K562 (cell line): ENCODE data around the gene INSM1. TPM values are rescaled to one million over a fixed set of nuclear protein-coding genes. Genes with fewer than 3 reads are reported as not detected.

Source experiments
- ATAC-seq: fragments of 200-7000 bp; cut with Tn5 transposase; 3 replicates; pipeline ENCODE4 v1.9.1; 2020; ENCODE audit warnings: moderate library complexity
- BruUV-seq: library from RNA; stranded (reverse); fragments of 400-500 nt; replicated peaks from 2 replicates; lab custom pipeline; 2021; lab: Mats Ljungman, UMichigan
- CTCF ChIA-PET: fragments of 300-600 bp; formaldehyde crosslinking; extraction: SDS; loops from one replicate; lab custom pipeline; 2021; ENCODE audit warnings: low intra/inter-chr PET ratio; lab: Yijun Ruan, JAX
- POLR2A ChIA-PET: fragments of 300-600, 350-650 bp; sonication (Branson Sonifier 250); formaldehyde crosslinking; extraction: SDS; loops from one replicate; lab custom pipeline; 2021; ENCODE audit warnings: antibody characterized with exemption, inconsistent platforms; lab: Yijun Ruan, JAX
- DNase-seq, 4 experiments: peaks; one replicate each; pipeline versions ENCODE4 v3.0.0 to v3.0.0-alpha.2; 2011 to 2018; ENCODE audit warnings: low spot score in 3 of 4, mixed read lengths in 3 of 4; ENCODE audit errors: extremely low read depth in 1 of 4
- FAIRE-seq: peaks from 2 replicates; lab custom pipeline; 2011; peaks lifted over from hg19 to GRCh38; lab: Jason Lieb, UNC
- H2AFZ ChIP-seq: 2 replicates; pipeline ENCODE4 v1.6.0; 2011; ENCODE audit warnings: low read depth, low read length, control low read depth, inconsistent platforms
- H3K27ac ChIP-seq: fragments of 200-600 bp; 3 replicates; pipeline ENCODE4 v1.8.0; 2011; ENCODE audit warnings: low read depth, mild to moderate bottlenecking, control low read depth, inconsistent platforms, low read length, moderate library complexity, mixed read lengths; ENCODE audit errors: extremely low read depth
- H3K27me3 ChIP-seq, 2 experiments: fragments of 300-600 bp in 1 of 2; 2 replicates in 1 of 2; 3 replicates in 1 of 2; pipeline versions ENCODE4 v1.6.0 to v1.8.0; 2011; ENCODE audit warnings: inconsistent platforms in 2 of 2, low read length in 2 of 2, mild to moderate bottlenecking in 1 of 2, mixed read lengths in 1 of 2, moderate library complexity in 1 of 2; ENCODE audit not compliant: control insufficient read depth in 2 of 2, insufficient read depth in 2 of 2
- H3K36me3 ChIP-seq: fragments of 300-600 bp; 3 replicates; pipeline ENCODE4 v1.8.0; 2011; ENCODE audit warnings: mild to moderate bottlenecking, low read length, inconsistent platforms; ENCODE audit not compliant: control insufficient read depth, insufficient read depth
- H3K4me1 ChIP-seq, 2 experiments: fragments of 200-600 bp in 1 of 2; replicated peaks in 1 of 2; 2 replicates in 1 of 2; 3 replicates in 1 of 2; pipeline versions ENCODE4 v1.5.1 to v1.8.0; 2011; ENCODE audit warnings: inconsistent platforms in 2 of 2, low read length in 2 of 2, mild to moderate bottlenecking in 1 of 2, mixed read lengths in 1 of 2, moderate library complexity in 1 of 2; ENCODE audit not compliant: control insufficient read depth in 2 of 2, insufficient read depth in 2 of 2
- H3K4me2 ChIP-seq: 2 replicates; pipeline ENCODE4 v1.6.1; 2011; ENCODE audit warnings: low read length, control low read depth, inconsistent platforms, mixed read lengths; ENCODE audit not compliant: insufficient read depth
- H3K4me3 ChIP-seq: fragments of 200-600 bp; sonication (generic), shearing (Covaris generic); 2 replicates; pipeline ENCODE4 v1.5.1; 2016; ENCODE audit warnings: control low read depth, inconsistent platforms
- H3K79me2 ChIP-seq: fragments of 200-600 bp; 3 replicates; pipeline ENCODE4 v1.8.0; 2011; ENCODE audit warnings: low read length, inconsistent platforms; ENCODE audit not compliant: control insufficient read depth, insufficient read depth
- H3K9ac ChIP-seq, 2 experiments: 2 replicates each; pipeline versions ENCODE4 v1.6.0 to v1.6.1; 2011; ENCODE audit warnings: low read depth in 2 of 2, low read length in 2 of 2, control low read depth in 1 of 2, inconsistent platforms in 1 of 2, mild to moderate bottlenecking in 1 of 2, mixed read lengths in 1 of 2; ENCODE audit not compliant: insufficient read depth in 1 of 2
- H3K9me1 ChIP-seq: one replicate; pipeline ENCODE4 v1.6.0; 2011; ENCODE audit warnings: inconsistent platforms, mild to moderate bottlenecking, low read length, moderate library complexity; ENCODE audit not compliant: control insufficient read depth, insufficient read depth
- H3K9me3 ChIP-seq: replicated peaks from 2 replicates; pipeline ENCODE4 v1.5.1; 2011; ENCODE audit warnings: low read depth, low read length, inconsistent platforms; ENCODE audit not compliant: control insufficient read depth, insufficient read depth
- H4K20me1 ChIP-seq: replicated peaks from 2 replicates; pipeline ENCODE4 v1.6.1; 2011; ENCODE audit warnings: low read length, inconsistent platforms, mixed read lengths; ENCODE audit not compliant: control insufficient read depth, insufficient read depth
- ARNT ChIP-seq, 2 experiments: fragments of 450-650 bp; IDR thresholded peaks; 2 replicates each; pipeline ENCODE4 v1.6.1; 2016; ENCODE audit warnings: mild to moderate bottlenecking in 1 of 2
- BRF1 ChIP-seq: IDR thresholded peaks from 3 replicates; pipeline ENCODE4 v1.6.1; 2011; ENCODE audit warnings: borderline replicate concordance, mild to moderate bottlenecking; ENCODE audit not compliant: insufficient read length; ENCODE audit errors: extremely low read depth
- EGR1 ChIP-seq: fragments of 450-650 bp; conservative IDR thresholded peaks from 2 replicates; pipeline ENCODE4 v1.6.1; 2017; ENCODE audit warnings: mild to moderate bottlenecking
- ETV1 ChIP-seq: fragments of 450-650 bp; conservative IDR thresholded peaks from 2 replicates; pipeline ENCODE4 v1.6.1; 2016; ENCODE audit warnings: missing genetic modification characterization, control low read depth, low read depth, missing compliant biosample characterization
- FOXP4 ChIP-seq: sonication (generic); formaldehyde crosslinking; IDR thresholded peaks from 2 replicates; pipeline ENCODE4 v1.8.0; 2022; ENCODE audit warnings: mild to moderate bottlenecking, missing genetic modification reagents, borderline replicate concordance
- HDAC2 ChIP-seq: fragments of 450-650 bp; IDR thresholded peaks from 2 replicates; pipeline ENCODE4 v1.6.1; 2016; ENCODE audit warnings: mild to moderate bottlenecking
- MCM3 ChIP-seq: fragments of 450-650 bp; IDR thresholded peaks from 2 replicates; pipeline ENCODE4 v1.6.1; 2016
- PTRF ChIP-seq: fragments of 450-650 bp; IDR thresholded peaks from 2 replicates; pipeline ENCODE4 v1.6.1; 2016; ENCODE audit warnings: mild to moderate bottlenecking, missing genetic modification characterization, missing compliant biosample characterization
- RCOR1 ChIP-seq, 2 experiments: IDR thresholded peaks; 2 replicates each; pipeline ENCODE4 v1.6.1; 2012; ENCODE audit warnings: low read depth in 2 of 2, low read length in 2 of 2, borderline replicate concordance in 1 of 2, improper control_type of control experiment in 1 of 2
- SNRNP70 ChIP-seq: fragments of 200-400 bp; formaldehyde crosslinking; optimal IDR thresholded peaks from 2 replicates; pipeline ENCODE3; 2017; ENCODE audit warnings: low read depth, low read length
- SREBF1 ChIP-seq: fragments of 150-350 bp; IDR thresholded peaks from 2 replicates; pipeline ENCODE4 v1.6.1; 2014; ENCODE audit warnings: antibody characterized with exemption, low read depth, low read length, borderline replicate concordance
- ZNF197 ChIP-seq: fragments of 200-800 bp; sonication (Bioruptor generic); IDR thresholded peaks from 2 replicates; pipeline ENCODE4 v1.6.1; 2016; ENCODE audit warnings: low read depth, missing genetic modification characterization, missing compliant biosample characterization
- ZNF212 ChIP-seq: fragments of 450-650 bp; formaldehyde crosslinking; IDR thresholded peaks from 2 replicates; pipeline ENCODE4 v1.4.0; 2020; ENCODE audit warnings: mild to moderate bottlenecking
- ZNF316 ChIP-seq: fragments of 450-650 bp; IDR thresholded peaks from 2 replicates; pipeline ENCODE4 v1.6.1; 2016
- ZNF324 ChIP-seq: fragments of 250-450 bp; sonication (Bioruptor Pico); IDR thresholded peaks from 2 replicates; pipeline ENCODE4 v1.4.0; 2020; ENCODE audit warnings: mild to moderate bottlenecking
- ZNF436 ChIP-seq: fragments of 250-450, 450-650 bp; sonication (Bioruptor Pico); formaldehyde crosslinking; IDR thresholded peaks from 2 replicates; pipeline ENCODE4 v1.7.0; 2020; ENCODE audit warnings: mild to moderate bottlenecking
- ZNF695 ChIP-seq: fragments of 450-650 bp; formaldehyde crosslinking; IDR thresholded peaks from 2 replicates; pipeline ENCODE4 v1.4.0; 2020; ENCODE audit warnings: mild to moderate bottlenecking, moderate library complexity
- WGBS: fragments of 100-300 bp; shearing (Covaris generic); methylation state at CpG from one replicate; pipeline ENCODE4 v1.1.6; 2016; ENCODE audit warnings: low coverage, mixed read lengths; ENCODE audit not compliant: insufficient coverage; ENCODE audit errors: missing lambda C conversion rate; 5-methylcytosine and 5-hydroxymethylcytosine counted together
- in situ Hi-C: fragments of 300-500 bp; cut with MboI; formaldehyde crosslinking; loops from 4 replicates; pipeline ENCODE4 v1.15.0; 2018; ENCODE audit warnings: inconsistent platforms, mixed read lengths
- intact Hi-C: fragments of 100-400 bp; cut with micrococcal nuclease; formaldehyde crosslinking; loops from 2 replicates; pipeline ENCODE4 v1.14.2; 2022
- polyA plus RNA-seq, 8 experiments: library from polyadenylated mRNA; depleted of rRNA in 4 of 8; stranded (reverse) in 5 of 8; unstranded in 3 of 8; fragments of >200 nt; fragmentation: Nextera tagmentation in 2 of 8; fragmentation: Illumina TruSeq in 1 of 8; extraction: Ambion mirVana in 2 of 8; extraction: Trizol in 1 of 8; gene quantifications; 2 replicates each; pipeline versions ENCODE4 v1.2.1 to v1.2.3, GENCODE V29; 2011 to 2014; ENCODE audit warnings: inconsistent platforms in 1 of 8, missing spikeins in 1 of 8
- total RNA-seq, 7 experiments: library from RNA; depleted of rRNA in 6 of 7; stranded (reverse); fragments of >200 nt in 6 of 7; fragmentation: Illumina TruSeq in 2 of 7; extraction: Trizol in 2 of 7; gene quantifications; 2 replicates each; pipeline versions ENCODE4 v1.2.1 to v1.2.3, GENCODE V29; 2011 to 2021; ENCODE audit warnings: low replicate concordance in 1 of 7

INSM1 gene
- total and polyA plus RNA-seq, 9 of the 15 experiments (the other 6 are each of a cell fraction or from before 2014, with no cell fraction given) = not detected

- Histone ChIP-seq H3K9me1 (no peaks in the 10 kb centered on the region), H3K9ac (no peak overlapping the region), H3K79me2 (no peaks in the 10 kb centered on the region), H3K4me1 (peaks cover 0 to 10% of the 10 kb centered on the region in 2 experiments; a peak in 4 of 5 replicates), H3K9me3 (no peaks in the 10 kb centered on the region), H3K4me3 (no peak overlapping the region), H4K20me1 (no peaks in the 10 kb centered on the region), H2AFZ (no peak overlapping the region), H3K4me2 (no peak overlapping the region), H3K27me3 (peaks cover 0 to 19% of the 10 kb centered on the region in 2 experiments; a peak in 3 of 5 replicates), H3K27ac (no peak overlapping the region), H3K36me3 (no peaks in the 10 kb centered on the region)
- TF ChIP-seq ZNF316 (0 out of 2 replicates have a peak, but pooled peaks have one; percentile 7), MCM3 (no peak)
- FAIRE-seq = no peak
- ATAC-seq = no peak
- BruUV-seq = no TSS peak
- POLR2A ChIA-PET = interaction anchor here (0.8 kb wide), 1 partner anchor 52 kb away, joined by 3 read pairs; no protein-coding TSS in a partner anchor
- intact Hi-C loops = no loop called here
- in situ Hi-C loops = no loop called here
- 34% methylated on average over 2 of the region's 4 CpGs for WGBS
- no peak for DNase-seq
- CTCF ChIA-PET = no interaction called here
Observed at GRCh38 chr20:20391115-20391514, 23.2 kb downstream of the INSM1 start.

- no peak overlapping the region for H3K9ac ChIP-seq
- H3K27me3 ChIP-seq = peaks cover 0 to 12% of the 10 kb centered on the region in 2 experiments; a peak in 3 of 5 replicates
- H3K4me2 ChIP-seq = no peak overlapping the region
- no peaks in the 10 kb centered on the region for H4K20me1 ChIP-seq
- no TSS peak for BruUV-seq
- TF ChIP-seq FOXP4 (CRISPR knock-in tag) (no peak), ZNF695 (CRISPR knock-in tag) (no peak), ZNF324 (CRISPR knock-in tag) (no peak), SREBF1 (no peak), ZNF197 (CRISPR knock-in tag) (no peak), HDAC2 (no peak), ARNT (IDR thresholded peaks at IDR 0.05) (no peak), ZNF436 (CRISPR knock-in tag) (no peak), ZNF212 (no peak), PTRF (tag) (no peak), RCOR1 (IDR thresholded peaks at IDR 0.05; ENCODE audit: borderline replicate concordance in 1 of 2, low read depth in 2 of 2, low read length in 2 of 2) (no peak), SNRNP70 (no peak), EGR1 (no peak), ETV1 (tag) (no peak), BRF1 (no peak)
- TF ChIP-seq, all 486 proteins: peak for 0
- H3K4me3 ChIP-seq = no peak overlapping the region
- peaks cover 0 to 10% of the 10 kb centered on the region in 2 experiments; a peak in 4 of 5 replicates for H3K4me1 ChIP-seq
- H3K9me3 ChIP-seq = no peaks in the 10 kb centered on the region
- FAIRE-seq (no peak), DNase-seq (no peak), ATAC-seq (no peak)
- no peak overlapping the region for H2AFZ ChIP-seq
- intact Hi-C loops = no loop called here
- POLR2A ChIA-PET = no interaction called here
- H3K9me1 ChIP-seq = no peaks in the 10 kb centered on the region
- H3K79me2 ChIP-seq = no peaks in the 10 kb centered on the region
- in situ Hi-C loops = no loop called here
- H3K27ac ChIP-seq = no peak overlapping the region
- 59% methylated on average over 9 of the region's 13 CpGs for WGBS
- H3K36me3 ChIP-seq = no peaks in the 10 kb centered on the region
- CTCF ChIA-PET = no interaction called here
Observed at GRCh38 chr20:20391766-20392165, 23.9 kb downstream of the INSM1 start.
